HCT116 (cell line): ENCODE data around the gene ATF7. TPM values are rescaled to one million over a fixed set of nuclear protein-coding genes. Genes with fewer than 3 reads are reported as not detected.

Source experiments
- ATAC-seq: fragments of 200-7000 bp; cut with Tn5 transposase; 2 replicates; pipeline ENCODE4 v1.9.1; 2020; ENCODE audit warnings: mild to moderate bottlenecking, moderate library complexity
- BruUV-seq: library from RNA; stranded (reverse); fragments of 400-500 nt; replicated peaks from 2 replicates; lab custom pipeline; 2021; lab: Mats Ljungman, UMichigan
- CTCF ChIA-PET: fragments of 300-600 bp; sonication (Branson Sonifier 250); formaldehyde crosslinking; loops from one replicate; lab custom pipeline; 2021; ENCODE audit warnings: antibody characterized with exemption; lab: Charles Lee
- POLR2A ChIA-PET: fragments of 300-600, 350-600 bp; sonication (Branson Sonifier 250); formaldehyde crosslinking; loops from one replicate; lab custom pipeline; 2021; ENCODE audit warnings: antibody characterized with exemption; lab: Charles Lee
- RAD21 ChIA-PET, 2 experiments: fragments of 300-600 bp; sonication (Branson Sonifier 250); formaldehyde crosslinking; loops; one replicate each; lab custom pipeline; 2023; ENCODE audit warnings: low total read pairs in 2 of 2; ENCODE audit not compliant: uncharacterized antibody in 2 of 2, unreplicated experiment in 2 of 2, low non-redundant PET in 1 of 2; lab: Charles Lee
- DNase-seq: peaks from one replicate; pipeline ENCODE4 v3.0.0-alpha.2; 2010; ENCODE audit warnings: low read depth, low spot score
- H2AFZ ChIP-seq: fragments of 200-600 bp; shearing (Covaris generic), sonication (generic); 2 replicates; pipeline ENCODE4 v1.6.1; 2017; ENCODE audit warnings: low read depth, mixed run types, mixed read lengths, antibody characterized with exemption, low read length; ENCODE audit not compliant: poor library complexity, severe bottlenecking
- H3K27ac ChIP-seq: 2 replicates; pipeline ENCODE4 v1.5.1; 2012; ENCODE audit warnings: low read depth, low read length
- H3K27me3 ChIP-seq: fragments of 200-600 bp; sonication (generic); 2 replicates; pipeline ENCODE4 v1.6.1; 2016; ENCODE audit warnings: mixed run types, low read length, mixed read lengths; ENCODE audit not compliant: insufficient read depth
- H3K36me3 ChIP-seq, 2 experiments: fragments of 200-500 bp in 1 of 2; fragments of 200-600 bp in 1 of 2; sonication (Bioruptor generic) in 1 of 2; sonication (generic) in 1 of 2; 2 replicates each; pipeline versions ENCODE4 v1.5.1 to v1.6.1; 2014 to 2016; ENCODE audit warnings: low read length in 2 of 2, inconsistent platforms in 1 of 2, mixed read lengths in 1 of 2, mixed run types in 1 of 2; ENCODE audit not compliant: insufficient read depth in 2 of 2, control insufficient read depth in 1 of 2
- H3K4me1 ChIP-seq, 2 experiments: fragments of 200-600 bp in 1 of 2; sonication (generic) in 1 of 2; 2 replicates each; pipeline versions ENCODE4 v1.5.1 to v1.6.1; 2012 to 2017; ENCODE audit warnings: low read length in 2 of 2, inconsistent platforms in 1 of 2, mild to moderate bottlenecking in 1 of 2, mixed read lengths in 1 of 2, mixed run types in 1 of 2, moderate library complexity in 1 of 2; ENCODE audit not compliant: insufficient read depth in 2 of 2, control insufficient read depth in 1 of 2
- H3K4me2 ChIP-seq: fragments of 200-600 bp; sonication (generic); 2 replicates; pipeline ENCODE4 v1.6.1; 2017; ENCODE audit warnings: mixed run types, low read length, mixed read lengths
- H3K4me3 ChIP-seq, 2 experiments: fragments of 200-600 bp in 1 of 2; sonication (generic) in 1 of 2; replicated peaks in 1 of 2; 2 replicates each; pipeline ENCODE4 v1.5.1; 2011 to 2016; ENCODE audit warnings: low read length in 2 of 2, control low read depth in 1 of 2, low read depth in 1 of 2, mild to moderate bottlenecking in 1 of 2, mixed read lengths in 1 of 2, mixed run types in 1 of 2
- H3K79me2 ChIP-seq: fragments of 200-600 bp; sonication (generic); 2 replicates; pipeline ENCODE4 v1.6.1; 2017; ENCODE audit warnings: mild to moderate bottlenecking, mixed run types, low read length, moderate library complexity, mixed read lengths; ENCODE audit not compliant: insufficient read depth
- H3K9ac ChIP-seq: fragments of 200-600 bp; sonication (generic); 2 replicates; pipeline ENCODE4 v1.6.1; 2016; ENCODE audit warnings: low read length, mixed read lengths
- H3K9me2 ChIP-seq: fragments of 200-600 bp; sonication (generic), shearing (Covaris generic); 2 replicates; pipeline ENCODE4 v1.6.1; 2017; ENCODE audit warnings: mixed run types, mild to moderate bottlenecking, moderate library complexity; ENCODE audit not compliant: insufficient read depth
- H3K9me3 ChIP-seq, 2 experiments: fragments of 200-500 bp in 1 of 2; fragments of 200-600 bp in 1 of 2; sonication (Bioruptor generic) in 1 of 2; sonication (generic) in 1 of 2; 2 replicates each; pipeline ENCODE4 v1.6.1; 2014 to 2017; ENCODE audit warnings: low read length in 2 of 2, mixed read lengths in 2 of 2, inconsistent platforms in 1 of 2, low read depth in 1 of 2, mild to moderate bottlenecking in 1 of 2, mixed run types in 1 of 2, moderate library complexity in 1 of 2; ENCODE audit not compliant: control insufficient read depth in 1 of 2, insufficient read depth in 1 of 2
- H4K20me1 ChIP-seq: fragments of 200-600 bp; sonication (generic), shearing (Covaris generic); 2 replicates; pipeline ENCODE4 v1.6.1; 2017; ENCODE audit warnings: mixed run types, mild to moderate bottlenecking, moderate library complexity; ENCODE audit not compliant: insufficient read depth
- CBX3 ChIP-seq: IDR thresholded peaks from 2 replicates; pipeline ENCODE4 v1.6.1; 2012; ENCODE audit warnings: low read depth
- CEBPB ChIP-seq: IDR thresholded peaks from 2 replicates; pipeline ENCODE4 v1.6.1; 2012; ENCODE audit warnings: low read depth
- EGR1 ChIP-seq: IDR thresholded peaks from 2 replicates; pipeline ENCODE4 v1.6.1; 2012; ENCODE audit warnings: low read depth
- ELF1 ChIP-seq: IDR thresholded peaks from 2 replicates; pipeline ENCODE4 v1.6.1; 2012; ENCODE audit warnings: low read depth, borderline replicate concordance
- EZH2 ChIP-seq: fragments of 200-600 bp; sonication (generic); IDR thresholded peaks from 2 replicates; pipeline ENCODE4 v1.6.1; 2017; ENCODE audit warnings: antibody characterized with exemption, mixed run types
- EZH2phosphoT487 ChIP-seq: fragments of 200-600 bp; IDR thresholded peaks from 2 replicates; pipeline ENCODE4 v1.6.1; 2018; ENCODE audit warnings: antibody characterized with exemption, borderline replicate concordance
- JUND ChIP-seq: IDR thresholded peaks from 2 replicates; pipeline ENCODE4 v1.6.1; 2012
- MAX ChIP-seq: IDR thresholded peaks from 2 replicates; pipeline ENCODE4 v1.6.1; 2012
- POLR2AphosphoS5 ChIP-seq: IDR thresholded peaks from 2 replicates; pipeline ENCODE4 v1.6.1; 2011; ENCODE audit warnings: mild to moderate bottlenecking, low read depth, low read length, moderate library complexity
- RAD21 ChIP-seq: IDR thresholded peaks from 2 replicates; pipeline ENCODE4 v1.6.1; 2012; ENCODE audit warnings: low read depth, mild to moderate bottlenecking
- SIN3A ChIP-seq: IDR thresholded peaks from 2 replicates; pipeline ENCODE4 v1.6.1; 2012; ENCODE audit warnings: low read depth
- SP1 ChIP-seq: IDR thresholded peaks from 2 replicates; pipeline ENCODE4 v1.6.1; 2012; ENCODE audit warnings: low read depth
- TCF7L2 ChIP-seq: IDR thresholded peaks from 2 replicates; pipeline ENCODE4 v1.7.0; 2011; ENCODE audit warnings: borderline replicate concordance, inconsistent platforms; ENCODE audit not compliant: insufficient read depth, insufficient read length; ENCODE audit errors: extremely low read depth
- YY1 ChIP-seq: IDR thresholded peaks from 2 replicates; pipeline ENCODE4 v1.6.1; 2011; ENCODE audit warnings: low read length, low read depth, moderate library complexity, mild to moderate bottlenecking; ENCODE audit not compliant: insufficient replicate concordance; ENCODE audit errors: extremely low read depth
- ZNF274 ChIP-seq: fragments of 200-500 bp; sonication (Bioruptor generic); IDR thresholded peaks from 2 replicates; pipeline ENCODE4 v1.6.1; 2014; ENCODE audit warnings: mild to moderate bottlenecking, low read depth, low read length, inconsistent platforms
- intact Hi-C: fragments of 100-400 bp; cut with micrococcal nuclease; formaldehyde crosslinking; loops from 2 replicates; pipeline ENCODE4 v1.10.0; 2022
- total RNA-seq: library from RNA; stranded (reverse); gene quantifications from one replicate; pipeline ENCODE4 v1.2.1, GENCODE V29; 2021; ENCODE audit not compliant: unreplicated experiment
- TF ChIP-seq, protein P1 (sequence below): IDR thresholded peaks from 2 replicates; pipeline ENCODE4 v1.6.1; 2012; ENCODE audit warnings: low read depth
- TF ChIP-seq, protein P2 (sequence below), 3 experiments: fragments of 200-600 bp in 1 of 3; sonication (generic) in 1 of 3; IDR thresholded peaks in 2 of 3; conservative IDR thresholded peaks in 1 of 3; 2 replicates each; pipeline ENCODE4 v1.5.1; 2012 to 2017; ENCODE audit warnings: low read depth in 2 of 3, low read length in 2 of 3, antibody characterized with exemption in 1 of 3, borderline replicate concordance in 1 of 3, control low read depth in 1 of 3, mild to moderate bottlenecking in 1 of 3, mixed read lengths in 1 of 3, mixed run types in 1 of 3, moderate library complexity in 1 of 3; ENCODE audit not compliant: insufficient read depth in 1 of 3
- TF ChIP-seq, protein P3 (sequence below): IDR thresholded peaks from 2 replicates; pipeline ENCODE4 v1.6.1; 2011; ENCODE audit warnings: mild to moderate bottlenecking, low read length, moderate library complexity; ENCODE audit not compliant: insufficient replicate concordance; ENCODE audit errors: extremely low read depth

ATF7 gene
- total RNA-seq, 1 experiment from 2014 or later: 24.0 TPM

DNA sequence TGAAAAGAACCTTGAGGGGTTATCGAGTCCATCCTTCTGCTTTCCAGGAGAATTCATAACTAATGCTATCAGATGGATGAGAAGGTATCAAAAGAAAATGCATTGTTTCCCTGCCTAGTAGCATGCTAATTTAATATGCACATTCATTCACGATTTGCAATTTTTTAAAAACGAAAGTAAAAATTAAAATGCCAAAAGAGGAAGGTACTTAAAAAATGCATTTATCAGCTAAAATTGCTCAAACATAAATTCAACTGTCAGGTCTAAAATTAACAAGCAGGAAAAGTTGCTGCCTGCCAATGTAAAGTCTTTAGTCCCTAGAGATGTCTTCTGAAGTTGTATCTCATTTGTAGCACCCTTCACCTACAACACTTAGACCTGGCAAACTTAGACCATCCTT is 7.9 kb downstream of the ATF7 start:
- H3K4me3 ChIP-seq: no peak overlapping the region

More for the DNA sequence above, 7.9 kb downstream of the ATF7 start:
- ChIA-PET CTCF (no interaction called here), RAD21 (no interaction called here), POLR2A (no interaction called here)
- intact Hi-C loops: no loop called here
- ATAC-seq (no peak), DNase-seq (no peak)
- H2AFZ ChIP-seq: no peak overlapping the region
- no peaks in the 10 kb centered on the region for H3K27me3 ChIP-seq
- no peak overlapping the region for H3K4me2 ChIP-seq
- no peaks in the 10 kb centered on the region for H3K9me2 ChIP-seq
- TSS peak; percentile 5 for BruUV-seq
- H3K4me1 ChIP-seq: no peaks in the 10 kb centered on the region
- peaks cover 4% of the 10 kb centered on the region; the same call in 1 of the 2 replicates for H4K20me1 ChIP-seq
- H3K36me3 ChIP-seq: no peaks in the 10 kb centered on the region; a peak in 1 of 4 replicates
- no peak overlapping the region for H3K27ac ChIP-seq
- peaks cover 51% of the 10 kb centered on the region for H3K79me2 ChIP-seq
- H3K9ac ChIP-seq: no peak overlapping the region
- TF ChIP-seq RAD21 (no peak), ELF1 (no peak), SP1 (no peak), TCF7L2 (no peak), MAX (no peak), JUND (no peak), CBX3 (no peak), SIN3A (no peak), EGR1 (no peak), CEBPB (no peak), EZH2 (no peak), POLR2AphosphoS5 (no peak), EZH2phosphoT487 (no peak), ZNF274 (no peak), YY1 (no peak)
- TF ChIP-seq, protein P1, sequence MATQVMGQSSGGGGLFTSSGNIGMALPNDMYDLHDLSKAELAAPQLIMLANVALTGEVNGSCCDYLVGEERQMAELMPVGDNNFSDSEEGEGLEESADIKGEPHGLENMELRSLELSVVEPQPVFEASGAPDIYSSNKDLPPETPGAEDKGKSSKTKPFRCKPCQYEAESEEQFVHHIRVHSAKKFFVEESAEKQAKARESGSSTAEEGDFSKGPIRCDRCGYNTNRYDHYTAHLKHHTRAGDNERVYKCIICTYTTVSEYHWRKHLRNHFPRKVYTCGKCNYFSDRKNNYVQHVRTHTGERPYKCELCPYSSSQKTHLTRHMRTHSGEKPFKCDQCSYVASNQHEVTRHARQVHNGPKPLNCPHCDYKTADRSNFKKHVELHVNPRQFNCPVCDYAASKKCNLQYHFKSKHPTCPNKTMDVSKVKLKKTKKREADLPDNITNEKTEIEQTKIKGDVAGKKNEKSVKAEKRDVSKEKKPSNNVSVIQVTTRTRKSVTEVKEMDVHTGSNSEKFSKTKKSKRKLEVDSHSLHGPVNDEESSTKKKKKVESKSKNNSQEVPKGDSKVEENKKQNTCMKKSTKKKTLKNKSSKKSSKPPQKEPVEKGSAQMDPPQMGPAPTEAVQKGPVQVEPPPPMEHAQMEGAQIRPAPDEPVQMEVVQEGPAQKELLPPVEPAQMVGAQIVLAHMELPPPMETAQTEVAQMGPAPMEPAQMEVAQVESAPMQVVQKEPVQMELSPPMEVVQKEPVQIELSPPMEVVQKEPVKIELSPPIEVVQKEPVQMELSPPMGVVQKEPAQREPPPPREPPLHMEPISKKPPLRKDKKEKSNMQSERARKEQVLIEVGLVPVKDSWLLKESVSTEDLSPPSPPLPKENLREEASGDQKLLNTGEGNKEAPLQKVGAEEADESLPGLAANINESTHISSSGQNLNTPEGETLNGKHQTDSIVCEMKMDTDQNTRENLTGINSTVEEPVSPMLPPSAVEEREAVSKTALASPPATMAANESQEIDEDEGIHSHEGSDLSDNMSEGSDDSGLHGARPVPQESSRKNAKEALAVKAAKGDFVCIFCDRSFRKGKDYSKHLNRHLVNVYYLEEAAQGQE: no peak
- TF ChIP-seq, protein P2, sequence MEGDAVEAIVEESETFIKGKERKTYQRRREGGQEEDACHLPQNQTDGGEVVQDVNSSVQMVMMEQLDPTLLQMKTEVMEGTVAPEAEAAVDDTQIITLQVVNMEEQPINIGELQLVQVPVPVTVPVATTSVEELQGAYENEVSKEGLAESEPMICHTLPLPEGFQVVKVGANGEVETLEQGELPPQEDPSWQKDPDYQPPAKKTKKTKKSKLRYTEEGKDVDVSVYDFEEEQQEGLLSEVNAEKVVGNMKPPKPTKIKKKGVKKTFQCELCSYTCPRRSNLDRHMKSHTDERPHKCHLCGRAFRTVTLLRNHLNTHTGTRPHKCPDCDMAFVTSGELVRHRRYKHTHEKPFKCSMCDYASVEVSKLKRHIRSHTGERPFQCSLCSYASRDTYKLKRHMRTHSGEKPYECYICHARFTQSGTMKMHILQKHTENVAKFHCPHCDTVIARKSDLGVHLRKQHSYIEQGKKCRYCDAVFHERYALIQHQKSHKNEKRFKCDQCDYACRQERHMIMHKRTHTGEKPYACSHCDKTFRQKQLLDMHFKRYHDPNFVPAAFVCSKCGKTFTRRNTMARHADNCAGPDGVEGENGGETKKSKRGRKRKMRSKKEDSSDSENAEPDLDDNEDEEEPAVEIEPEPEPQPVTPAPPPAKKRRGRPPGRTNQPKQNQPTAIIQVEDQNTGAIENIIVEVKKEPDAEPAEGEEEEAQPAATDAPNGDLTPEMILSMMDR (IDR thresholded peaks at IDR 0.05 in 2 of 3, conservative IDR thresholded peaks at IDR 0.05 in 1 of 3; ENCODE audit: borderline replicate concordance in 1 of 3, insufficient read depth in 1 of 3, low read depth in 2 of 3, low read length in 2 of 3): no peak
- TF ChIP-seq, protein P3, sequence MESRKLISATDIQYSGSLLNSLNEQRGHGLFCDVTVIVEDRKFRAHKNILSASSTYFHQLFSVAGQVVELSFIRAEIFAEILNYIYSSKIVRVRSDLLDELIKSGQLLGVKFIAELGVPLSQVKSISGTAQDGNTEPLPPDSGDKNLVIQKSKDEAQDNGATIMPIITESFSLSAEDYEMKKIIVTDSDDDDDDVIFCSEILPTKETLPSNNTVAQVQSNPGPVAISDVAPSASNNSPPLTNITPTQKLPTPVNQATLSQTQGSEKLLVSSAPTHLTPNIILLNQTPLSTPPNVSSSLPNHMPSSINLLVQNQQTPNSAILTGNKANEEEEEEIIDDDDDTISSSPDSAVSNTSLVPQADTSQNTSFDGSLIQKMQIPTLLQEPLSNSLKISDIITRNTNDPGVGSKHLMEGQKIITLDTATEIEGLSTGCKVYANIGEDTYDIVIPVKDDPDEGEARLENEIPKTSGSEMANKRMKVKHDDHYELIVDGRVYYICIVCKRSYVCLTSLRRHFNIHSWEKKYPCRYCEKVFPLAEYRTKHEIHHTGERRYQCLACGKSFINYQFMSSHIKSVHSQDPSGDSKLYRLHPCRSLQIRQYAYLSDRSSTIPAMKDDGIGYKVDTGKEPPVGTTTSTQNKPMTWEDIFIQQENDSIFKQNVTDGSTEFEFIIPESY: no peak
- no peaks in the 10 kb centered on the region for H3K9me3 ChIP-seq
